ENCODE results near the gene ATG2B. TPM values are rescaled to one million over a fixed set of nuclear protein-coding genes. Genes with fewer than 3 reads are reported as not detected.

Gene ATG2B
- polyA plus RNA-seq, 3 donors: 0.94 to 6.7 (median 1.3) TPM

DNA sequence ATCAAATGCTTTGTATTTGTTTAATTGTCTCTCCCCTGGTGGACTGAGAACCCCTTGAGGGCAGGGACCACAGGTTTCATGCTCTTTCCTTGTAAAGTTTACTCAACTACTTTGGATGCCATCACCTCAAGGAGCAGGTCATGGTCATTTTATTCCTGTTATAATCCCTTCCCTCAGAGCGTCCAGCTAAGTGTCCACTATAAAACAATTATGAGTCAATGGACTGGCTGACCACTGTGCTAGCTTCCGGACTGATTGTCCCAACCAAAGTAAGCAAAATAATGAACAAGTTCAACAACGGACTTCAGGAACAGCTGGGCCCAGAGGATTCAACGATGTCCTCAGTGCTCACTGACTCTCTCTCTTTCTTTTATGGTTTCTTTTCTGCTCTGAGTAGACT lies 47.0 kb upstream of the ATG2B start:
- H3K4me1 ChIP-seq (ENCODE audit: control insufficient read depth in 1 of 2, insufficient read depth in 2 of 2, low read length in 2 of 2): no peaks in the 10 kb centered on the region
- no peaks in the 10 kb centered on the region for H3K27me3 ChIP-seq (ENCODE audit: control insufficient read depth in 2 of 2, insufficient read depth in 2 of 2, low read length in 2 of 2)
- H3K9me3 ChIP-seq (replicated peaks in 1 of 2; ENCODE audit: control insufficient read depth in 1 of 2, insufficient read depth in 1 of 2, low read length in 2 of 2): no peaks in the 10 kb centered on the region
- H3K27ac Mint-ChIP-seq: no peak overlapping the region
- H3K27me3 Mint-ChIP-seq (ENCODE audit: low read depth in 3 of 3): peaks cover 0 to 5% (median 3%) of the 10 kb centered on the region in 3 donors
- no peak overlapping the region for H3K4me3 Mint-ChIP-seq
- peaks cover 0 to 2% (median 0%) of the 10 kb centered on the region in 7 donors for H3K9me3 Mint-ChIP-seq
- no peak overlapping the region for H3K4me2 ChIP-seq (replicated peaks; ENCODE audit: extremely low read depth, low read length, poor library complexity, severe bottlenecking)
- no peaks in the 10 kb centered on the region for H3K36me3 Mint-ChIP-seq
- H3K79me2 ChIP-seq (ENCODE audit: insufficient read depth, low read length): no peaks in the 10 kb centered on the region
- H3K9ac ChIP-seq (ENCODE audit: insufficient read depth, low read length, poor library complexity, severe bottlenecking): no peak overlapping the region
- H3K36me3 ChIP-seq (replicated peaks in 1 of 2; ENCODE audit: control insufficient read depth in 1 of 2, insufficient read depth in 2 of 2, low read length in 2 of 2): no peaks in the 10 kb centered on the region
- TF ChIP-seq, protein P1, sequence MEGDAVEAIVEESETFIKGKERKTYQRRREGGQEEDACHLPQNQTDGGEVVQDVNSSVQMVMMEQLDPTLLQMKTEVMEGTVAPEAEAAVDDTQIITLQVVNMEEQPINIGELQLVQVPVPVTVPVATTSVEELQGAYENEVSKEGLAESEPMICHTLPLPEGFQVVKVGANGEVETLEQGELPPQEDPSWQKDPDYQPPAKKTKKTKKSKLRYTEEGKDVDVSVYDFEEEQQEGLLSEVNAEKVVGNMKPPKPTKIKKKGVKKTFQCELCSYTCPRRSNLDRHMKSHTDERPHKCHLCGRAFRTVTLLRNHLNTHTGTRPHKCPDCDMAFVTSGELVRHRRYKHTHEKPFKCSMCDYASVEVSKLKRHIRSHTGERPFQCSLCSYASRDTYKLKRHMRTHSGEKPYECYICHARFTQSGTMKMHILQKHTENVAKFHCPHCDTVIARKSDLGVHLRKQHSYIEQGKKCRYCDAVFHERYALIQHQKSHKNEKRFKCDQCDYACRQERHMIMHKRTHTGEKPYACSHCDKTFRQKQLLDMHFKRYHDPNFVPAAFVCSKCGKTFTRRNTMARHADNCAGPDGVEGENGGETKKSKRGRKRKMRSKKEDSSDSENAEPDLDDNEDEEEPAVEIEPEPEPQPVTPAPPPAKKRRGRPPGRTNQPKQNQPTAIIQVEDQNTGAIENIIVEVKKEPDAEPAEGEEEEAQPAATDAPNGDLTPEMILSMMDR (IDR thresholded peaks at IDR 0.05): no peak
- WGBS (ENCODE audit: insufficient coverage): 97% methylated on average over 4 of the region's 4 CpGs
- no peak overlapping the region for H3K4me3 ChIP-seq (replicated peaks in 1 of 3; ENCODE audit: low read depth in 2 of 3, low read length in 3 of 3)
- no peaks in the 10 kb centered on the region for H4K20me1 ChIP-seq (ENCODE audit: insufficient read depth, low read length)
- H3K27ac ChIP-seq (ENCODE audit: low read depth in 1 of 2, low read length in 2 of 2): no peak overlapping the region
- H2AFZ ChIP-seq (ENCODE audit: insufficient read depth, low read depth, low read length, poor library complexity, severe bottlenecking): no peak overlapping the region
- H3K4me1 Mint-ChIP-seq: no peaks in the 10 kb centered on the region
- intact Hi-C loops (cut with micrococcal nuclease): no loop called here
- DNase-seq: no peak

- no peak overlapping the region for H2AFZ ChIP-seq (ENCODE audit: insufficient read depth, low read depth, low read length, poor library complexity, severe bottlenecking)
- 100% methylated on average over 2 of the region's 9 CpGs for WGBS (ENCODE audit: insufficient coverage)
- H3K4me1 Mint-ChIP-seq: no peaks in the 10 kb centered on the region
Observed at GRCh38 chr14:96409701-96410100, 46.6 kb upstream of the ATG2B start.

More at GRCh38 chr14:96409701-96410100, 46.6 kb upstream of the ATG2B start:
- intact Hi-C loops (cut with micrococcal nuclease): no loop called here
- DNase-seq: no peak
- no peaks in the 10 kb centered on the region for H3K4me1 ChIP-seq (ENCODE audit: control insufficient read depth in 1 of 2, insufficient read depth in 2 of 2, low read length in 2 of 2)
- H3K27ac ChIP-seq (ENCODE audit: low read depth in 1 of 2, low read length in 2 of 2): no peak overlapping the region
- no peaks in the 10 kb centered on the region for H3K36me3 ChIP-seq (replicated peaks in 1 of 2; ENCODE audit: control insufficient read depth in 1 of 2, insufficient read depth in 2 of 2, low read length in 2 of 2)
- H3K36me3 Mint-ChIP-seq: no peaks in the 10 kb centered on the region
- H3K9me3 ChIP-seq (replicated peaks in 1 of 2; ENCODE audit: control insufficient read depth in 1 of 2, insufficient read depth in 1 of 2, low read length in 2 of 2): no peaks in the 10 kb centered on the region
- H3K4me2 ChIP-seq (replicated peaks; ENCODE audit: extremely low read depth, low read length, poor library complexity, severe bottlenecking): no peak overlapping the region
- H3K9me3 Mint-ChIP-seq: peaks cover 0 to 2% (median 0%) of the 10 kb centered on the region in 7 donors
- no peak overlapping the region for H3K4me3 Mint-ChIP-seq
- H3K9ac ChIP-seq (ENCODE audit: insufficient read depth, low read length, poor library complexity, severe bottlenecking): no peak overlapping the region
- TF ChIP-seq, protein P1 (IDR thresholded peaks at IDR 0.05): no peak
- H3K27me3 ChIP-seq (ENCODE audit: control insufficient read depth in 2 of 2, insufficient read depth in 2 of 2, low read length in 2 of 2): no peaks in the 10 kb centered on the region
- peaks cover 0 to 5% (median 3%) of the 10 kb centered on the region in 3 donors for H3K27me3 Mint-ChIP-seq (ENCODE audit: low read depth in 3 of 3)
- no peaks in the 10 kb centered on the region for H4K20me1 ChIP-seq (ENCODE audit: insufficient read depth, low read length)
- H3K4me3 ChIP-seq (replicated peaks in 1 of 3; ENCODE audit: low read depth in 2 of 3, low read length in 3 of 3): no peak overlapping the region
- H3K79me2 ChIP-seq (ENCODE audit: insufficient read depth, low read length): no peaks in the 10 kb centered on the region
- no peak overlapping the region for H3K27ac Mint-ChIP-seq
